ENCODE data around the gene CDC40.

CDC40 gene

GRCh38 chr6:110180228-110181008 lies at the start of gene CDC40:
TSS of gene CDC40 (plus strand) at chr6:110180427. CDS start at chr6:110180445, 18 bp downstream.
- DNase-seq (ENCODE audit: low spot score): peak; percentile 71

GRCh38 chr6:110137924-110138887 lies 42.0 kb upstream of the CDC40 start:
- DNase-seq (ENCODE audit: low spot score): no peak

DNA sequence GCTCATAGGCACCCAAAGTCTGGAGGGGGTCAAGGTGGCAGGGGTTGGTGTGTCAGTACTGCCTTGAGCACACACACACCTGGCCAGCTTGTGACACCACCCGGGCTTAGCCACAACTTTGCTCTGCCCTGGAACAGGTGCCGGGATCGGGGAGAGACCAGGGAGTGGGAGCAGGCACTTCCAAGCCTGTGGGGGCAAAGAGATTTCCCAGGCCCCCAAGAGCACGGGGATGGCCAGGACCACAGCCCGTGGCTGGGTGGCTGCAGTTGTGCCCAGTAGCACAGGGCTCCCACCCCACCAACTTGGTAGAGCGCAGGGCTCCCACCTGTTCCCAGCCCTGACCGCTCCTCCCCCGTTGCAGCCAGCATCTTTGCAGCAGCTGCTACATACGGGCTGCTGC lies 41.2 kb upstream of the CDC40 start:
- DNase-seq (ENCODE audit: low spot score): no peak

- no peak for DNase-seq (ENCODE audit: low spot score)
Measured at GRCh38 chr6:110140650-110141049, 39.6 kb upstream of the CDC40 start.

DNA sequence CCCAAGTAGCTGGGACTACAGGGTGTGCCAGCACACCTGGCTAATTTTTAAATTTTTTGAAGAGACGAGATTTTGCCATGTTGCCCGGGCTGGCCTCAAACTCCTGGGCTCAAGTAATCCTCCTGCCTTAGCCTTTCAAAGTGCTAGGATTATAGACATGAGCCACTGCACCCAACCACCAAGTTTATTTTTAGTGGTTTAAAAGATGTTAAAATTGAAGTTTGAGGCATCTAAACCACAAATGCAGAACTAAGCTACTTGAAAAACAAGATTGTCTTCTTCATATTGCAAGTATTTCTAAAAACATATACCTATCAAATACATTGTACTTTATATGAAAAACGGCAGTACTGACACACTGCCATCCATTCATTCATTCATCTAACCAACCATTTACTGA lies 32.4 kb upstream of the CDC40 start:
- DNase-seq (ENCODE audit: low spot score): no peak

DNA sequence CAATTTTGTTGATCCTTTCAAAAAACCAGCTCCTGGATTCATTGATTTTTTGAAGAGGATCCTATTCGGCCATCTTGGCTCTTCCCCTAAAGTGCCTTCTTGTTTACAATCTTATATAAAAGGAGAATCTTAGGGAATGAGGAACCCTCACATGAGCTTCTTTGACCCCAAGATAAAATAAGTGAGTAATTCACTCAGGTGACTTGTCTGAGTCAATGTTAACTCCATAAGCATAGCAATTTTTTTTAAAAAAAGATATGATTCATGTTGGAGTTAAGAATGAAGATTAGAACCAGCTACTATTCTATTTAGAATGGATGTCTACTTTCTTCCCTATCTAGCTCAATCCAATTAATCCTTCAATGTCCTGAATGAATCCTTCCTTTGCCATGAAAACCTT lies 21.7 kb upstream of the CDC40 start:
- no peak for DNase-seq (ENCODE audit: low spot score)

GRCh38 chr6:110170081-110170480 lies 10.1 kb upstream of the CDC40 start:
- DNase-seq (ENCODE audit: low spot score): no peak

DNA sequence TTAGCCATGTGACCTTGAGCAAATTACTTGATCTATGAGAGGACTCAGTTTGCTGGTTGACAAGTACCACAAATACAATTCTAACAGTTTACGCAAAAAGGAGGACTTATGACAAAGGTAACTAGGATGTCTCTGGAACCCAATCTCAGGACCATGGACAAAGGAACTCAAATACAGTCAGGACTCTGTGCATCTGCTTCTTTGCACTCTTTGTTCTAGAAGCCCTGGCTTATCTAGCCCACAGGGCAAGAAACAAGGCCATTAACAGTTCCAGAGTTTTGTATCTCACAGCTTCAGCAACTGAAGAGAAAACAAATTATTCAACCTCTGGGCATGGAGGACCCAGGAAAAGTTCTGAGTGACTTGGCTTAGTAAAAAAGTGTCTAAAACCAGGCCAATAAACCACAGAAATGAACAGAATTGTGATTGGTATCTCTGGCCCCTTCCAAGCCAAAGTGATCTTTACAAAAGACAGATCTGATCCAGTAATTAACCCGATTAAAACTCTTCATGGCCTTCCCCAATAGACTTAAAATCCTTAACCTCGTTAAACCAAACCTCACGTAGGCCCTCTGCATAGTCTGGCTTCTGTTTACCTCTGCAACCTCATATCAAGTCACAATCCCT lies 6.6 kb upstream of the CDC40 start:
- DNase-seq (ENCODE audit: low spot score): no peak

GRCh38 chr6:110178626-110179405 lies 1.4 kb upstream of the CDC40 start:
- peak; percentile 55 for DNase-seq (ENCODE audit: low spot score)

GRCh38 chr6:110179406-110180227 lies 610 bp upstream of the CDC40 start, which contains the start of gene WASF1:
TSS of gene WASF1 (minus strand) at chr6:110179670. CDS start at chr6:110127601, 52,069 bp downstream.
- DNase-seq (ENCODE audit: low spot score): peak; percentile 82

GRCh38 chr6:110181131-110182030 lies 1.2 kb downstream of the CDC40 start:
- no peak for DNase-seq (ENCODE audit: low spot score)

DNA sequence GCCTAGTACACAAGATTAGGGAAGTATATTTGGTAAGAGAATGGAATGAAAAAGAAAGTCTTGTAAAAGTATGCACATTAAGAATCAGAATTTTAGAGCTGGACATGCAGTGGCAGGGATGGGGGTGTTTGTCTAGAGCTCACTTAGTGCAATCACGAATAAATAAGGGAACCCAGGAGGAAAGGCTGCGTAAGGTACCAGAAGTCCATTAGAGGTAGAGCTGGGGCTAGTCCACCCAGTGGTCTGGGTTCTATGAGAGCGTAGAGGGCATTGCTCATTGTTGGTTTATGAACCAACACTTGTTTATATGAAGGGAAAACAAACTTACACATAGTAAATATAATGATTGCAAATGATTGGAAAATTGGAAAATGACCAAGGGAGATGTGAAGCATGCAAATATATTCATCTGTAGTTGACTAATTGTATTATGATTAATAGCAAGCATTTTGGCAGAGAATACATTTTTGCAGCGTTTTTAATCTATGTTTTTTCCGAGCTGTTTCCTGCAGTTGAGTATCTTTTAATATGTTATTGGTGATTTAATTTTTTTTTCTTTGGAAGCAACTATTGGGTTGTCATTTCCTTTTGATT lies 3.2 kb downstream of the CDC40 start:
- no peak for DNase-seq (ENCODE audit: low spot score)

GRCh38 chr6:110185879-110186278 lies 5.7 kb downstream of the CDC40 start:
- DNase-seq (ENCODE audit: low spot score): no peak

DNA sequence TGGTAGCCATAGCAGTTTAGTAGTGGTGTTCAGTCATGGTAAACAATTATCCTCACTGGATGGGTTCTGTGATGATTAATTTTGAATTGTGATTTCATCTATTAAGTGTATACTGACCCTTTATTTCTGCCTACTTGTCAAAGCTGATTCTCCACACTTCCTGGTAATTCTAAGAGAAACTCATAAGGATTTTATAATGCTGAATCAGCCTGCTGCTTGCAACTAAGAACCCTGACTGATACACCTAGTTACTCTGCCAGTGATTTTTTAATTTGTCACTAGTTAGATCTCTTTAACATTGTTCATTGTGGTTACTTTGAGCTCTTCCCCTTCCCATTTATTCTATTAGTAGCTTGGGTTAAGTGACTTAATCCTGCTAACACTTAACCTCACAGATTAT lies 8.6 kb downstream of the CDC40 start:
- no peak for DNase-seq (ENCODE audit: low spot score)

- DNase-seq (ENCODE audit: low spot score): no peak
Measured at GRCh38 chr6:110190726-110191125, 10.5 kb downstream of the CDC40 start.

DNA sequence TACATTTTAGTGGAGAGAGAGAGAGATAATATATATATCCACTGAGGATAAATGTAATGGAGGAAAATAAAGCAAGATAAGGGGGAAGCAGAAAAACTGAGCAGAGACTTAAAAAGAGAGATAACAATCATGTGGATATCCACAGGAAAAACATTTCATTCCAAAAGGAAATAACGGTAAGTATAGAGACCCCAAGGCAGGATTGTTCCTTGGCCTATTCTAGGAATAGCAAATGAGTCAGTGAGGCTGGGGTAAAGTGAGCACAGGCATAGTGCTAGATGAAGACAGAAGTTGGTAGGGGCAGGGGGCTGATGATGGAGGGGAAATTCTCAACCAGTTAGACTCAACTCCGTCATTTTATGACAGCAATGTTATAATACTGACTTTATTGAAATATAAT lies 11.2 kb downstream of the CDC40 start:
- DNase-seq (ENCODE audit: low spot score): no peak

- no peak for DNase-seq (ENCODE audit: low spot score)
Measured at GRCh38 chr6:110195639-110196038, 15.4 kb downstream of the CDC40 start.

GRCh38 chr6:110196874-110197273 lies 16.6 kb downstream of the CDC40 start:
- no peak for DNase-seq (ENCODE audit: low spot score)

DNA sequence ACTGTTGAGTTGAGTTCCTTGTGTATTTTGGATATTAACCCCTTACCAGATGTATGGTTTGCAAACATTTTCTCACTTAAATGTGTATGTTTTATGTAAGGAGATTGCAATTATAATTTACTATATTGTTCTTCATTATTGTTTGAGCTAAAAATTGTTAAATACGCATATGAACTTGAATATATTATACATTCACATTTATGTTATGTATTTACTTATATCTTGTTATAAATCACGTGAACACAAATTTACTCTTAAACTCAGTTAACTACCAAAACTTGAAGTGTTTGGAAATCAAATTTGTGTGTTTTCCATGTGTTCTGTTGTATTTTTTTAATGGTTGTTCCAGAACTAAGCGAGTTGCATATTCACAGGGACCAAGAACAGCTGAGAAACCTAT lies 18.3 kb downstream of the CDC40 start:
- no peak for DNase-seq (ENCODE audit: low spot score)
